ENCODE data around the gene UNC119B.
A peak's percentile ranks its signal among the peaks of the same experiment; 100 is the strongest.
"Not testable (repeated sequence)": the region's sequence is repeated elsewhere in the genome, so short reads cannot be mapped to it uniquely, and the experiment has no call there.

The UNC119B gene

GRCh38 chr12:120710031-120710804 is at the start of gene UNC119B:
UNC119B (plus strand) TSS chr12:120710458; CDS start chr12:120710475, 17 bp downstream.
- peak; percentile 56 for DNase-seq (ENCODE audit: low read depth)

GRCh38 chr12:120661432-120661831 is 48.8 kb upstream of the UNC119B start:
- DNase-seq (ENCODE audit: low read depth) = no peak

GRCh38 chr12:120662879-120663278 is 47.4 kb upstream of the UNC119B start:
- no peak for DNase-seq (ENCODE audit: low read depth)

GRCh38 chr12:120663741-120664140 is 46.5 kb upstream of the UNC119B start:
- DNase-seq (ENCODE audit: low read depth) = no peak

GRCh38 chr12:120666571-120667390 is 43.5 kb upstream of the UNC119B start:
- DNase-seq (ENCODE audit: low read depth) = no peak

- no peak for DNase-seq (ENCODE audit: low read depth)
Measured at GRCh38 chr12:120668091-120668867, 42.0 kb upstream of the UNC119B start.

GRCh38 chr12:120668868-120669840 is 41.1 kb upstream of the UNC119B start:
- DNase-seq (ENCODE audit: low read depth) = no peak

- DNase-seq (ENCODE audit: low read depth) = not testable (repeated sequence)
Measured at GRCh38 chr12:120670237-120670636, 40.0 kb upstream of the UNC119B start.

GRCh38 chr12:120670667-120671066 is 39.6 kb upstream of the UNC119B start:
- no peak for DNase-seq (ENCODE audit: low read depth)

- no peak for DNase-seq (ENCODE audit: low read depth)
Measured at GRCh38 chr12:120674097-120674636, 36.1 kb upstream of the UNC119B start.

GRCh38 chr12:120677765-120678473 is 32.3 kb upstream of the UNC119B start:
- no peak for DNase-seq (ENCODE audit: low read depth)

- DNase-seq (ENCODE audit: low read depth) = no peak
Measured at GRCh38 chr12:120678572-120678971, 31.7 kb upstream of the UNC119B start.

- no peak for DNase-seq (ENCODE audit: low read depth)
Measured at GRCh38 chr12:120680165-120680738, 30.0 kb upstream of the UNC119B start.

GRCh38 chr12:120684523-120684932 is 25.7 kb upstream of the UNC119B start:
- DNase-seq (ENCODE audit: low read depth) = no peak

GRCh38 chr12:120685522-120685921 is 24.7 kb upstream of the UNC119B start:
- no peak for DNase-seq (ENCODE audit: low read depth)

GRCh38 chr12:120686151-120686689 is 24.0 kb upstream of the UNC119B start:
- DNase-seq (ENCODE audit: low read depth) = peak; percentile 93

- peak; percentile 98 for DNase-seq (ENCODE audit: low read depth)
Measured at GRCh38 chr12:120686690-120687577, 23.3 kb upstream of the UNC119B start, which contains the start of gene MLEC. MLEC (plus strand) TSS chr12:120687149; CDS start chr12:120687297, 148 bp downstream.

GRCh38 chr12:120687578-120688289 is 22.5 kb upstream of the UNC119B start:
- no peak for DNase-seq (ENCODE audit: low read depth)

All from stimulated activated CD8-positive, alpha-beta memory T cell treated with anti-CD3 and anti-CD28 coated beads, Interleukin-7, amount 100 ng/mL, for 24 hours (primary cell).